ENCODE data around the gene CYGB. TPM values are rescaled to one million over a fixed set of nuclear protein-coding genes. Genes with fewer than 3 reads are reported as not detected.
A peak's percentile ranks its signal among the peaks of the same experiment; 100 is the strongest.

Gene CYGB
- total and polyA plus RNA-seq, 2 of the 13 experiments (the other 11 are each of a cell fraction or from before 2014, with no cell fraction given) = 18.9 to 27.1 TPM

DNA sequence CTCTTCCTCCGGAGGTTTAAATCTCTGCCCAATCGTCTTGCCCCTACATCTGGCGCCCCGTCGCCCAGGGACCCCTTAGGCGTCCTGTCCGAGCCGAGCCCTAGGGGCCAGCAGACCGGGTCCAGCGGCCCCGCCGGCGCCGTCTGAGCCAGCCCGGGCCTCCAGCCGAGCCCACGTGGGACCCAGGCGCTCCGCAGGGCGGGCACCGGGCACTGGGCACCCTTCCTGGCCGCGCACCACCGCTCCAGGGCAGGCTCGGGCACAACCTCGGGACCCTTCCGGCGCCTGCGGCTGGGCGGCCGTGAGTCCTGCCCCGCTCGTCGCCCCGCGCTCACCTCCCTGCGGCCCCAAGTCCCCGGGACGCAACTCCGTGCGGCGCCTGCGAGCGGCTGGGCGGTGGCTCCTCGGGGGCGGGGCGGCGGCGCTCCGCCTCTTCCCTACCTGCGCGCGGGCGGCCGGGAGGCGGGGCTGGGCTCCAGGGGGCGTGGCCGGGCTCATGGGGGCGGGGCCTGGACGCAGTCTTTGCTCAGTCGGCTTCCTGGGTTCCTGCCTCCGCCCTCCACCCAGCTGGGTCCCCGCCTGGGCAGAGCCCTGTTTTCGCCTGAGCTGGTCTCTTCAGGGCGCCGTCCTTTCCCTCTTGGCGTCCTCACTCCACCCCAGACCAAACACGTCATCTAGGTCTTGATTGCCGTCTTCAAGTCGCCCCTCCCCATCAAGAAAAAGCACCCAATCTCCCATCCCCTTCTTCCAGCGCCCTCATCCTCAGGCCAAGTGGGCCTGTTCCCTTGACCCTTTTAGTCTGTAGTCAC is 36.3 kb downstream of the CYGB start, which contains the start of gene RHBDF2 (continued):
- TF ChIP-seq, protein P1, sequence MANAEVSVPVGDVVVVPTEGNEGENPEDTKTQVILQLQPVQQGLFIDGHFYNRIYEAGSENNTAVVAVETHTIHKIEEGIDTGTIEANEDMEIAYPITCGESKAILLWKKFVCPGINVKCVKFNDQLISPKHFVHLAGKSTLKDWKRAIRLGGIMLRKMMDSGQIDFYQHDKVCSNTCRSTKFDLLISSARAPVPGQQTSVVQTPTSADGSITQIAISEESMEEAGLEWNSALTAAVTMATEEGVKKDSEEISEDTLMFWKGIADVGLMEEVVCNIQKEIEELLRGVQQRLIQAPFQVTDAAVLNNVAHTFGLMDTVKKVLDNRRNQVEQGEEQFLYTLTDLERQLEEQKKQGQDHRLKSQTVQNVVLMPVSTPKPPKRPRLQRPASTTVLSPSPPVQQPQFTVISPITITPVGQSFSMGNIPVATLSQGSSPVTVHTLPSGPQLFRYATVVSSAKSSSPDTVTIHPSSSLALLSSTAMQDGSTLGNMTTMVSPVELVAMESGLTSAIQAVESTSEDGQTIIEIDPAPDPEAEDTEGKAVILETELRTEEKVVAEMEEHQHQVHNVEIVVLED (CRISPR knock-in tag; IDR thresholded peaks at IDR 0.05; ENCODE audit: borderline replicate concordance) = peak; percentile 49
- TF ChIP-seq HOXA9 (CRISPR knock-in tag; IDR thresholded peaks at IDR 0.05; ENCODE audit: borderline replicate concordance) = no peak
- TF ChIP-seq HNRNPL (IDR thresholded peaks at IDR 0.05; ENCODE audit: low read depth, low read length) = 0 out of 2 replicates have a peak, but pooled peaks have one; percentile 36
- TF ChIP-seq ATF6 (CRISPR knock-in tag; conservative IDR thresholded peaks at IDR 0.05) = 0 out of 2 replicates have a peak, but pooled peaks have one; percentile 44
- TF ChIP-seq IRX3 (CRISPR knock-in tag; IDR thresholded peaks at IDR 0.05; ENCODE audit: borderline replicate concordance, low read depth) = no peak
- TF ChIP-seq SOX13 (IDR thresholded peaks at IDR 0.05) = no peak
- TF ChIP-seq SOX13 (CRISPR knock-in tag; conservative IDR thresholded peaks at IDR 0.05 in 1 of 2, IDR thresholded peaks at IDR 0.05 in 1 of 2) = no peak
- peak; percentile 47 for TF ChIP-seq PHF5A (CRISPR knock-in tag; IDR thresholded peaks at IDR 0.05; ENCODE audit: low read depth, unreplicated experiment)
- TF ChIP-seq MLLT10 (CRISPR knock-in tag; IDR thresholded peaks at IDR 0.05) = no peak
- no peak for TF ChIP-seq ZNF275 (CRISPR knock-in tag; IDR thresholded peaks at IDR 0.05; ENCODE audit: borderline replicate concordance)
- 0 out of 2 replicates have a peak, but pooled peaks have one; percentile 50 for TF ChIP-seq ZC3H13 (CRISPR knock-in tag; IDR thresholded peaks at IDR 0.05)
- TF ChIP-seq, protein P2, sequence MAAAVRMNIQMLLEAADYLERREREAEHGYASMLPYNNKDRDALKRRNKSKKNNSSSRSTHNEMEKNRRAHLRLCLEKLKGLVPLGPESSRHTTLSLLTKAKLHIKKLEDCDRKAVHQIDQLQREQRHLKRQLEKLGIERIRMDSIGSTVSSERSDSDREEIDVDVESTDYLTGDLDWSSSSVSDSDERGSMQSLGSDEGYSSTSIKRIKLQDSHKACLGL (CRISPR knock-in tag; IDR thresholded peaks at IDR 0.05) = peak; percentile 51; the same call in 1 of the 2 replicates
- TF ChIP-seq MEIS1 (CRISPR knock-in tag; IDR thresholded peaks at IDR 0.05; ENCODE audit: borderline replicate concordance) = peak; percentile 19; the same call in 1 of the 2 replicates
- TF ChIP-seq ZNF776 (CRISPR knock-in tag; IDR thresholded peaks at IDR 0.05) = peak; percentile 72; the same call in 1 of the 2 replicates
- 0 out of 2 replicates have a peak, but pooled peaks have one; percentile 8 for TF ChIP-seq ISL2 (CRISPR knock-in tag; IDR thresholded peaks at IDR 0.05)
- TF ChIP-seq, protein P3, sequence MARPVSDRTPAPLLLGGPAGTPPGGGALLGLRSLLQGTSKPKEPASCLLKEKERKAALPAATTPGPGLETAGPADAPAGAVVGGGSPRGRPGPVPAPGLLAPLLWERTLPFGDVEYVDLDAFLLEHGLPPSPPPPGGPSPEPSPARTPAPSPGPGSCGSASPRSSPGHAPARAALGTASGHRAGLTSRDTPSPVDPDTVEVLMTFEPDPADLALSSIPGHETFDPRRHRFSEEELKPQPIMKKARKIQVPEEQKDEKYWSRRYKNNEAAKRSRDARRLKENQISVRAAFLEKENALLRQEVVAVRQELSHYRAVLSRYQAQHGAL (CRISPR knock-in tag; IDR thresholded peaks at IDR 0.05; ENCODE audit: not compliant biosample characterization) = no peak
- no peak for TF ChIP-seq BHLHE40 (IDR thresholded peaks at IDR 0.05; ENCODE audit: low read length)
- TF ChIP-seq YY1 (IDR thresholded peaks at IDR 0.05; ENCODE audit: insufficient read depth, insufficient replicate concordance, low read depth, low read length) = peak; percentile 59
- TF ChIP-seq ZNF232 (CRISPR knock-in tag; IDR thresholded peaks at IDR 0.05; ENCODE audit: borderline replicate concordance) = no peak
- no peak for TF ChIP-seq MTA3 (CRISPR knock-in tag; IDR thresholded peaks at IDR 0.05)
- no peak for TF ChIP-seq GPN1 (CRISPR knock-in tag; IDR thresholded peaks at IDR 0.05; ENCODE audit: borderline replicate concordance)
